Gastrocnemius medialis (tissue), 4 donors: ENCODE data around the gene TNPO3.

Experiments
- POLR2A ChIP-seq, 2 donors: fragments of 450-650 bp; IDR thresholded peaks; one replicate each; pipeline ENCODE4 v1.6.1; 2017; ENCODE audit warnings: antibody characterized with exemption in 2 of 2, mild to moderate bottlenecking in 2 of 2, moderate library complexity in 2 of 2
- TF ChIP-seq, protein P1 (sequence below), 5 experiments: fragments of 450-650 bp in 3 of 5; fragments of 200-600 bp in 2 of 5; sonication (generic) in 2 of 5; IDR thresholded peaks in 4 of 5; conservative IDR thresholded peaks in 1 of 5; 1 replicate in 4 of 5; 2 replicates in 1 of 5; pipeline ENCODE4 v1.5.1; 2016 to 2019; ENCODE audit warnings: antibody characterized with exemption in 5 of 5, mild to moderate bottlenecking in 3 of 5, moderate library complexity in 3 of 5

DNA sequence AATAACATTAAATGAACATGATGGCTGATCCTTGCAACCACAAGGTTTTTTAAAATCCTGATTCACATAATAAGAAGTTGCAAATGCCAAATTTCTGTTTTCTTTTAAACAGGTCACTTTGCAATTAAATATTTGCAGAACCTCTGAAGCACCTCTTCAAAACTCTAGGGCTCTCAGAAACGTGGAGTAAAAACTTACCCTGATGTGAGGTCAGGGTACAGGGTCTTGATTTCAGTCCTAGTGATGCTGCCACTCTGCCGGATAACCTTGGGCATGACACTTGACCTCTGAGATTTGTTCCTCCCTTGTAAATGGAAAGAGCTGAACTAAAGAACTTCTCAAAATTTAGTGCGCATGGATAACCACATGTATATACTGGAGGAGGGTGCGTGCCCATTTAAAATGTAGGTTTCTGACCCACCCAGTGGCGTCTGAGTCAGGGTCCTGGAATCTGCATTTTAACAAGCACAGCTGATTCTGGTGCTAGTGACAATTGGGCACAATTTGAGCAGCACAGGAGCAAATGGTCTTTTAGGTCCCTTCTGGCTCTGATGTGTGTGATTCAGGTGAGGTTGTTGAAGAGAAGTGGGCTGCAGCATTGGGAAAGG, 35.5 kb upstream of the TNPO3 start:
- TF ChIP-seq POLR2A (IDR thresholded peaks at IDR 0.05), result no peak
- TF ChIP-seq, protein P1, sequence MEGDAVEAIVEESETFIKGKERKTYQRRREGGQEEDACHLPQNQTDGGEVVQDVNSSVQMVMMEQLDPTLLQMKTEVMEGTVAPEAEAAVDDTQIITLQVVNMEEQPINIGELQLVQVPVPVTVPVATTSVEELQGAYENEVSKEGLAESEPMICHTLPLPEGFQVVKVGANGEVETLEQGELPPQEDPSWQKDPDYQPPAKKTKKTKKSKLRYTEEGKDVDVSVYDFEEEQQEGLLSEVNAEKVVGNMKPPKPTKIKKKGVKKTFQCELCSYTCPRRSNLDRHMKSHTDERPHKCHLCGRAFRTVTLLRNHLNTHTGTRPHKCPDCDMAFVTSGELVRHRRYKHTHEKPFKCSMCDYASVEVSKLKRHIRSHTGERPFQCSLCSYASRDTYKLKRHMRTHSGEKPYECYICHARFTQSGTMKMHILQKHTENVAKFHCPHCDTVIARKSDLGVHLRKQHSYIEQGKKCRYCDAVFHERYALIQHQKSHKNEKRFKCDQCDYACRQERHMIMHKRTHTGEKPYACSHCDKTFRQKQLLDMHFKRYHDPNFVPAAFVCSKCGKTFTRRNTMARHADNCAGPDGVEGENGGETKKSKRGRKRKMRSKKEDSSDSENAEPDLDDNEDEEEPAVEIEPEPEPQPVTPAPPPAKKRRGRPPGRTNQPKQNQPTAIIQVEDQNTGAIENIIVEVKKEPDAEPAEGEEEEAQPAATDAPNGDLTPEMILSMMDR (IDR thresholded peaks at IDR 0.05 in 4 of 5, conservative IDR thresholded peaks at IDR 0.05 in 1 of 5), result no peak
